HG02885 (cell line): ENCODE results near the gene PACSIN1.

Source experiments
- ATAC-seq: cut with Tn5 transposase; IDR thresholded peaks from one replicate; pipeline ENCODE4 v1.9.1; 2021; ENCODE audit warnings: mild to moderate bottlenecking; ENCODE audit not compliant: unreplicated experiment, poor library complexity

The PACSIN1 gene

DNA sequence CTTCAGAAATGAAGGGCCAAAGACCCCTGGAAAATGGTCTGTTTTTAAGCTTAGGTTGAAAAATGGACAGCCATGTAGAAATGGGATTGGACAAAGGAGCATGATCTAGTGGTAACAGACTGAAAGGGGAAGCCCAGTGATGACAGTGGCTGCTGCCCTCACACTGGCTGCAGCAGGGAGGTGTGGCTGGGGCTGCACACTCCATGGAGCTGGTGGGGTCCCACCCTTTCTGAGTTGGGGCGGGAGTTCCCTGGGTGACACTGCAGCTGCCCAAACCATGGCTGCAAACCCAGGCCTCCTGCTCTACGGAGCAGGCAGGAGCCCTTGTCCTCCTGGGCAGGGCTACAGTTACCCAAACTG, 8.5 kb upstream of the PACSIN1 start:
- ATAC-seq = no peak

DNA sequence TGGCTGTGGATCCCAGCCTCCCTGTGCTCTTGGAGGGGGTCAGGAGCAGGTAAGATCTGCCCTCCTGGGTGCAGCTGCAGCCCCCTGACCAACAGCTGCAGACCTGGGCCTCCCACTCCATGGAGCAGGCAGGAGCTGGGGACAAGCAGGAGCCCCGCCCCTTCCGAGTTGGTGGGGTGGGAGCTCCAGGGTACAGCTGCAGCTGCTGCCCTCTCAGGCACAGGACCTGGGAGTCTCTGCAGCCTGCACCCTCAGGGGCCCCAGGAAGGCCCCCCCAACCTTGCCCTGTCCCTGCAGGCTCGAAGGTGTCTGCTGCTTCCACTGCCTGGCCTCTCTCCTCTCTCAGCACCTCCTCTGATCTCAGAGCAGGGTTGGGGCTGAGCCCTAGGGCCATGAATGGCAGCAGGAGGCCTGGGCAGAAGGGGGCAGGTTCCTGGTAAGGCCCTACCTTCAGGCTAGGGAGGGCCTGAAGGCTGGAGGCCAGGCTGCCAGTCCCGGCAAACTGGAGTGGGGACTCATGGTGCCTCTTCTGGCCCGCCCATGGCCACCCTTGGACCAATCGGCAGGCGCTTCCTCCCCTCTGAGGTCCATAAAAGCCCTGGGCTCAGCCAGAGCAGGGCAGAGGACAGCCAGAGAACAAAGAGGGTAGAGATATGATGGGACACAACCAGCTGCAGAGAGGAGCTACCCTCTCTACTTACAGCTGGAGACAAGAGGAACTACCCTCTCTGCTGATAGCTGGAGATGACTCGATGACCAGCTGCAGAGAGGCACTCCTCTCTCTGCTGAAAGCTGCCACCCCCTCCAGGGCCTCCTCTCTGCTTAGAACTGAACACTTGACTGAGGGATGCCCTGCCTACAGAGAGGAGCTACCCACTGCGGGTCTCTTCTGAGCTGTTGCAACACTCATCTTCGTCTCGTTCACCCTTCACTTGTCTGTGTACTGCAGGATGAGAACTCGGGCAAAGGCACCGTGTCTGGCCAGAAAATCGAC, 7.8 kb upstream of the PACSIN1 start:
- no peak for ATAC-seq

DNA sequence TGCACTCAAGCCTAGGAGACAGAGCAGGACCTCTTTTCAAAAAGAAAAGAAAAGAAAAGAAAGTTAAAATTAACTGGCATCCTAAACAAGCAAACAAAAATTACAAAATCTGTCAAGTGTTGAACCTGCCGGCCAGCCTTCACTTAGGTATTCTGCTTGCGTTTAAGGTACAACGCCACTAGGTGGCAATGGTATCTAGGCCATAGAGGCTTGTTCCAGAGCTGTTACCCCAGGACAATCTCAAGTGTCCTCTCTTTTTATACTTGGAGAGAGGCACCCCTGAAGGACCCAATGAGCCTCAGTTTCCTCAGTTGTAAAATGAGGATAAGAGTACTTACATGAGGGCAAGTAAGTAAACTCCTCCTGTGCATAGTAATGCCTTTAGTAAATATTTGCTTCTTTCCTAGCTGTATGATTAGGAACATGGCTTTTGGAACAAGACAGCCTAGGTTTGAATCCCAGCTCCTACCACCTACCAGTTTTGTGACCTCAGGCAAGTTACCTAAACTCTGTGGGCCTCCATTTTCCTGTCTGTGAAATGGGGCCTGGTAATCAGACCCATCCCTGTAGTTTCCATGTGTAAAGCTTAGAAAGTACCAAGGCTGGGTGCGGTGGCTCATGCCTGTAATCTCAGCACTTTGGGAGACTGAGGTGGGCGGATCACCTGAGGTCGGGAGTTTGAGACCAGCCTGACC, 5.8 kb upstream of the PACSIN1 start:
- ATAC-seq = no peak

DNA sequence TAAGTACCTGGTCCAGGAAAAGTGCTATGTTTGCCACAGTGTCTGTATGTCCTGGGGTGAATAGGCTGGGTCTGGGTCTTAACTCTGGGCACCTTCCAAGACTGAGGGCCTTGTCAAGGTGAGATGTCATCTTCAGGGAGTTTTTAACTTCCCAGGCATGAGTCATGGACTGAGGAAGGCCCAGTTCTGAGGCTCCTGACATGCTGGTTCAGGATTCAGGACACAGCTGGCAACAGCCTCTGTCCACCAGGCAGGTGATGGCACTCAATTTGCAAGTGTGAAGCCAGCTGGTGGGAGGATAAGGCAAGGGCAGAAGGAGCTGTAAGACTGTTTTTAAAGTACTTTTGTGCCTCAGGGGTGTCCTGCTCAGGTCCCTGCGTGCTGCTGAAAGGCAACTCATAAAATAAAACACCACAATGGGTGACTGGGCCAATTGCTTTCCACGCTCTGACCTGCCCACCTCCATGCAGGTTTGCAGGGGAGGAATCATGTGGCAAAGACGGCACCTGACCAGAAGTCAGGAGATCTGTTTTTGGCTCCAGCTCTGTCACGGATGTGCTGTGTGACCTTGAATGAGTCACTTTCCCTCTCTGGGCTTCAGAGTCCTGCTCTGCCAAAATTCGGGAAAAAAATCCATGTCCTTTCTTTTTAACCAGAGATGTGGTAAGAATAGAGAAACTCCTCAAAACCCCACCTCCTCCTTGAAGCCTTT, 4.9 kb upstream of the PACSIN1 start:
- no peak for ATAC-seq

DNA sequence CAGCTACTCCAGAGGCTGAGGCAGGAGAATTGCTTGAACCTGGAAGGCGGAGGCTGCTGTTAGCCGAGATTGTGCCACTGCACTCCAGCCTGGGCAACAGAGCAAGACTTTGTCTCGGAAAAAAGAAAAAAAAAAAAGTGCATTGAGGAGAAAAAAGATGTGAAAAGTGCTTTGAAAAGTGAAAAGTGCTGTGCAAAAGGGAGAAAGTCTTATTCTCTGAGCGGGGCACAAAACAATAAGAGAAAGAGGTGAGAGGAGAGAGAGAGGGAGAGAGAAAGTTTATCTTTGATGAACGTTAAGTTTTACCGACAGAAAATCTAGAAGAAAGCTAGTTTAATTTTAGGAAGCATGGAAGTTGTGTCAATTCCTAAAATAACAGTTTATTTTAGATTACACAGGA, 3.9 kb upstream of the PACSIN1 start:
- ATAC-seq = no peak

DNA sequence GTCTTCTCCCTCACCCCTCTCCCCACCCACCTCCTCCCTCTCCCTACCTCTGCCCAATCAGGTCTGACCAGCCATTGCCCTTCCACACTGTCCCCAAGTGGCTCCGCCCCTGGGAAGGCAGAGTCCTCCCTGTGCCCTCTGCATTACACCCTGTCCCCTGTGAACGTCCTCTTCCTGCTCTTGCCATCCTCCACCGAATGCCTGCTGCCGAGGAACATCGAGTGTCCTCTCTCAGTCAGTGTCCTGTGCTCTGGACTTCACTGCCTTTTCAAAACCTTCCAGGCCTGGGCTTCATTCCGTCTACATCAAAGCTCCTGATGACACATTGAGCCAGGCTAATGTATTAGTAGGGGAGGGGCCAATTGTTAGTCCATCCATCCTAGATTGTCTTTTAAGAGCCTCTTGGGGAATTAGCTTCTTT, 3.3 kb upstream of the PACSIN1 start:
- ATAC-seq = no peak

DNA sequence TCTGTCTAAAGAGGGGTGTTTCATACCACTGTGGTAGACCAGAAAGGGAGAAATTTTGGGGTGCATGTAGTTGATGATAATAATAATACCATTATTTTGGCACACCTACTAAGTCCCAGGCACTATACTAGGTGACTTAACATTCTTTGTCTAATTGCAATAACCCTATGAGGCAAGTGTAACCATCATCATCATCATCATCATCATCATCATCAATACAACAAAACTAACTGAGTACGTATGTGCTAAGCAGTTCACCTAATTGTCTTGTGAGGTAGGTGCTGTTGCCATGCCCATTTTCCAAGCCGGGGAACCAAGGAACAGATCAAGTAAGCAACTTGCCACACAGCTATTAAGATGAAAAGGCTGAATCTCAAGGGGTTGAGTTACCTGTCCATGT, 2.6 kb upstream of the PACSIN1 start:
- ATAC-seq = no peak

DNA sequence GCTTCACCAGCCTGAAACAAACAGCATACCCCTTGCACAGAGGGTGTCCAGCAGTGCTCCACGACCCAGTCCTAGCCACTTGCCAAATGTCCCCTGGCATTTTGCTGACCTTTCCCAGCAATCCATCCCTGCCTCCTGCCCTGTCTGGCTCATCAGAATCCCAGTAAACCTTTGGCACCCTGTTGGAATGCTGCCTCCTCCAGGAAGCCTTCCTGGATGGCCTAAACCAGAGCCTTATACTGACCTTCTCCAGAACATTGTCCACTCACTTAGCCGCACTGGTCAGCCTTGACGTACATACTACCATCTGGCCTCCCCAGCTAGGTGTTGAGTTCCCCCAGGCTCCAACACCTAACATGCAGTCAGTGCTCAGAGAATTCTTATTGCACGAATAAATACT, 2.0 kb upstream of the PACSIN1 start:
- ATAC-seq = no peak

DNA sequence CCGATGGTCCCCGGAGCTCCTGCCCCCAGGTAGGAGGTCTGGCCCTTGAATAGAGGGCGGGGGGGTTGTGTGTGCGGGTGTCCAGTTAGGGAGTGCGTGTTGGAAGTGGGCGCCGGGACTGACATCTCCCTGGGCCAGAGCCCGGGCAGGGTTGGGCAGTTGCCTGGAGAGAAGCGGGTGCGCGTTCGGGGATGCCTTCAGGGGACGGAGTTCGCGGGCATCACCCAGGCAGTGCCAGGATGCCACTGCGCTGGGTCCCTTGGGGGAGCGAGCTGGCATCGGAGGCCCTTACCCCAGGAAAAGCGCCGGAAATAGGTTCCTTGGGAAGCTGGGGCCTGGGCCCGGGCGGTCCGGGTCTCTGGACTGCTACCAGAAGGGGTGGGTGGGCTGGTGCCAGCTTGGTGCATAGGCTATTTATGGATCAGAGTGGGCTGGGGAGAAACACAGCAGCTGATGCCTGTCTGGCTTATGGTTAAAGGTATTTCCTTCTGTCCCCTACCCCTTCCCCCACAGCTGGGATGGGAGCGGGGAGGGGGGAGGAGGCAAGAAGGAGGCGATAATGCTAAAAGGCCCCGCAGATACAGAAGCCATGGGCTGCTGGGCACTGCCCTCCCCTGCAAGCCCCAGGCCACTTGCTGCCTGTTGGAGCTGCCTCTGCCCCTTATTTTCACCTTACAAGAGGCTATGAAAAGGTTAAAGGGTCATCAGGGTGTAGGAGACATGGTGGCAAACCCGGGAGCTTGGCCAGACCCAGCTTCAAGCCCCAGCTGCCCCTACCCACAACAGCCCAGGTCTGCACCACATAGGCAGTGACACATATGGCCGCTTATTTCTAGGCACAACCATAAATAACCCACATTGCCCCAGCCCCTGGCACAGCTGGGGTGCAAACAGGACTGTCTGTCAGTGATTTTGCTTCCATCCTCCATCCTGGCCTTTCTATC, 638 bp downstream of the PACSIN1 start:
- ATAC-seq = no peak

DNA sequence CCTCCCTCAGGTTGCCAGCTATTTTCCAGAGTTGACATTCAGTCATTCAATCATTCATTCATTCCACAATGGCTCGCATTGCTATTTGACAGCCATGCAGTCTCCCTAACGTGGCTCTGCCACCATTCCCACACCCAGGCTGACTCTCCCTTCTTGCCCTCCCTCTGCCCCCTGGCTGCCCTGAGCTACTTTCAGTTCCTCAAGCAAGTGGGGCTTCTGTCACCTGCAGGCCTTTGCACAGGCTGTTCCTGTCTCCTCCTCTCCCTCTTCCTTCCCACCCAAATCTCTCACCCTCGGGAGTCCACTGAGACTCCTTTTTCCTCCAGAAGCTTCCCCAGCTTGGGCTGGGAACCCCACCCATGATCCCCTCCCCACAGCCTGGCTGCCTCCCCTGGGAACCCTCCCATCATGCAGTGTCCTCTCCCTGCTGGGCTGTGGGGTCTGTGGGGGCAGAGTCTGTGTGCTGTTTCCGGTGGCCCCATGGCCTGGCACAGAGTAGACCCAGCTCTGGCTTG, 2.6 kb downstream of the PACSIN1 start:
- peak; percentile 42 for ATAC-seq

DNA sequence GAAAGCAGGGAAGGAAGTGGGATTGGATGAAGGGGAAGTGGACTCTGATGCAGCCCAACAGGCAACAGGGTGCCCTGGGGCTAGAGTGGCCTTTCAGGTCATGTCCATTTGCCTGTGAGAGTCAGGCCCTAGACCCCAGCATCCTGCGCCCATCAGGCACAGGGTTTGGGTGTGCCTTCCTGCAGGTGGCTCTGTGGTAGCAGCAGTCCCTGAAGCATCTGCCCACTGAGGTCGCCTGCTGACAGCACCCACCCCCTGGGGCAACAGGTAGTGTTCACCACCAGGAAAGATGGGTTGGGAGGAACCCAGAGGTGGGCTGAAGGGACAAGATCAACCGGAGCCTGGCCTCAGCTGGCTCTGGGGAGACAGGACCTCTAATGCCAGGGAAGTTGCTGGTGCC, 3.6 kb downstream of the PACSIN1 start:
- no peak for ATAC-seq

DNA sequence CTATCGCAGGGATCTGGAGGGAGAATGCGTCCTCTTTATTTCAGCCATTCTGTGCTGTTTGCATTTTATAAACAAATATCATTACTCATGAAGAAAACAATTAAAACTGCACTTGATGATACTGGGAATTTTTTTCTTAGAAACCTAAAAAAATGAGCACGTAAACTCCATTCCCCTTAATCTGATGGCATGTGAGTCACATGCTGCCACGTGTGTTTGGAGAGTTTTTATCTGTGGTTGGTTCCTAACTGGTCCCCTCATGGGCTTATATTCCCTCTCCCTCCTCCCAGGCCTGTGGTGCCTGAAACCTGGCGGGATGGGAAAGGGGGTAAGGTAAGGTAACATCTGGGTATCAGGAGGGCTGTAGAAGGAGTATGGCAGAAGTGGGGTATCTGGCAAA, 6.5 kb downstream of the PACSIN1 start:
- no peak for ATAC-seq

DNA sequence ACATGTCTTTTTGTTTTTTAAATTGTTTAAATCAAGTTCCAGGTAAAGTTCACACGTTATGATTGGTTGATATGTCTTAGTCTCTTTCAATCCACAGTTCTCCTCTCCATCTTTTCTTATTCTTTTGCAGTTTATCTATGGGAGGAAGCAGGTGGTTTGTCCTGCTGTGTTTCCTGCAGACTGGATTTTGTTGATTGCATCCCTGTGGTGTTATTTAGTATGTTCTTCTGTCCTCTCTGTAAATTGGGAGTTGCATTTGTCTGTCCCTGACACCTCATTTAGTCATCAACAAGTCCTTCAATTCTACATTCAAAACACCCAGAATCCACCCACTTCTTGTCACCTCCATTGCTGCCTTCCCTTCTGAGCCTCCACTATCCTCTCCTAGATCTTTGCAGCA, 8.1 kb downstream of the PACSIN1 start:
- no peak for ATAC-seq

DNA sequence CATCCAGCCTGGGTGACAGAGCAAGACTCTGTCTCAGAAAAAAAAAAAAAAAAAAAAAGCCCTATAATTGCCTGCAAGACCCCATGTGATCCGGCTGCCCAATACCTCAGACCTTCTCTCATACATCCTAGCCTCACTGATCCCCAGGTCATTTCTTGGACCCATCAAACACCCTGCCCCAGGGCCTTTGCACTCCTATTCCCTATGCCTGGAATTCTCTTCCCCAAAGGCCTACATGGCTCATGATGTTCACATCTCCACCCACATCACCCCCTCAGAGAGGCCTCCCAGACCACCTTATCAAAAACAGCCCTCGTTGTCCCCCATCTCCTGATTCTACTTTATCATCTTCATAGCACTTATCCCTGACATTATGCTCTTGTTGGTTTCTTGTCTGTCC, 8.9 kb downstream of the PACSIN1 start:
- no peak for ATAC-seq

DNA sequence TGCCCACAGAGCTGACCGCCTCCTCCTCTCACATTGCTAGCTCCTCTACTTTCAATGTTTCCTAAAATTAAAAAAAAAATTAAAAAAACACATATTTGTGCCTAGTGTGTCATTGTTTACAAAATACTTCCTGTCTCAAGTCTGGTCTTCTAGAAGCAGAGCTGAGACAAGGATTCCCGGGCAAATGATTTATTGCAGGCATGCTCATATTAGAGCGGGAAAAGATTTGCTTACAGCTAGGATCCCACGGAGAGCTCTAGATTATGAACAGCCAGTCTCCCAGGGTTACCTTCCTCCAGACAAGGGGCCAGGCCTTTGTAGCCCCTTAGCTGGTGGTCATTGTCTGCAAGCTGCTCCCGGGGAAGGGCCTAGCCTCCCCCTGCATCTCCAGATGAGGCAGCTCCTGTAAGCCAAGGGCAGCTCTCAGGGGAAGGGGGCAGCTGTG, 9.4 kb downstream of the PACSIN1 start:
- no peak for ATAC-seq

DNA sequence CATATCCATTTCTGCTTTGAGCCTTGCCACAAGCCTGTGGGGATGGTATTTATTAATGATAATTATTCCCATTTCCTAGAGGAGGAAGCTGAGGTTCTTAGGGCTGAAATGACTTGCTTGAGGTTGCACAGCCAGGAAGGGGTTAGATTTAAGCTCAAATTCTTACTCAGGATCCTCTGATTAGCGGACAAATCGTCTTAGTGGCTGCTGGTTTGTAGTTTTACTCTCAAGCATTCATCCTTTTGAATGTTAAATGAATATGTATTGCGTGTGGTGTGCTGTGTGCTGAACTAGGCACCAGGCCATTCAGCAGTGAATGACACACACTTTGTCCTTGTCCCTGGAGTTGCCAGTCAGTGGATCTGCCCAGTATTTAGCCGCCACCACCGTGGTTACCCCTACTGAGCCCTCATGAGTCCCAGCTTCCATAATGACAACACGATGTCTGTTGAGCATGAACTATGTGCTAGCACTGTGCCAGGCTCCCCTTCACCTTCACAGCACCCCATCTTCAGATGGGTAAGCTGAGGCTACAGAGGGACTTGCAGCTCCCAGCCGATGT, 10.0 kb downstream of the PACSIN1 start:
- no peak for ATAC-seq

DNA sequence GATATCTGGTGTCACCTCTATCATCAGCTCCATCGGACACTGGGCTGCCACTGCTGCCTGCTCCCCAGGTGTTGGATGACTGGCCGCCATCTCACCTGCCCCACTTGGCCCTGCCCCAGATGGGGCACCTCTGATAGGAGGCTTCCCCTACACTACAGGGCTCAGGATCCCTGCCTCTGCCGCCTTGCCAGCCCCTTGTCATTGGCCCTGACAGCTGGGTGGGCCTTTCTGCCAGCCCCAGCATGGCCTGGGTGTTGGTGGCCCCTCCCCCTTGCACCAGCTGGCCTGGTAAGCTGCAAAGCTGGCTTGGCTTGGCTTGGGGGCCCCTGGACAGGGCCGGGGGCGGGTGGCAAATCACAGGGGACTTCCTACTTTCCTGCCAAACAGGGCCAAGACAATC, 10.6 kb downstream of the PACSIN1 start:
- no peak for ATAC-seq

DNA sequence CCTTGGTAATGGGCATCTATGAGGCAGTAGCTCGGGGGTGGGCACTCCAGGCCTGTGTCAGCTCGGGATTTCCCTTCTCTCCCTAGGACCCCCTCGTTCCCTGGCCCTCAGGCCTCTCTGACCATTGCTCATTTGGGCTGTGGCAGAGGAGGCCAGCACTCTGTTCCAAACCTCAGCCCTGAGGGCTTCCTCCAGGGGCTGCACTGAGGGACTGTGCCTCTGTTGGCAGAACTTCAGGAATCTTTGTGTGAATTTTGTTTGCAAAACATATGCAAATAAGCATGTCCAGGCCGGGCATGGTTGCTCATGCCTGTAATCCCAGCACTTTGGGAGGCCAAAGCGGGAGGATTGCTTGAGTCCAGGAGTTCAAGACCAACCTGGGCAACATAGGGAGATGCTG, 11.0 kb downstream of the PACSIN1 start:
- no peak for ATAC-seq

DNA sequence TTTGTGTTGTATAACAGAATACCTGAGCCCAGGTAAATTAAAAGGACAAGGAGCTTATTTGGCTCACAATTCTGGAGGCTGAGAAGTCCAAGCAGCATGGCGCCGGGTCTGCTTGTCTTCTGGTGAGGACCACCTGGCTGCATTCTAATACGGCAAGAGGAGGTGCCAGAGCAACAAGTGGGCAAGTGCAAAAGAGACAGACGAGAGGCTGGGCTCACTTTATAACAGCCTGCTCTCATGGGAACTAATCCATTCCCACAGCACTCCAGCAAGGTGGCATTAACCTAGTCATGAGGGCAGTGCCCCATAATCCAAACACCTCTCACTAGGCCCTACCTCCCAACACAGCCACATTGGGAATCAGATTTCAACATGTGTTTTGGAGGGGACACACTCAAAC, 12.9 kb downstream of the PACSIN1 start:
- ATAC-seq = no peak
